Measurements from ENCODE around the gene NTSR1.

The NTSR1 gene

GRCh38 chr20:62727584-62728027 lies 19.0 kb downstream of the NTSR1 start:
- H3K36me3 ChIP-seq (ENCODE audit: control insufficient read depth, insufficient read depth, low read length), result no peaks in the 10 kb centered on the region
- peak overlapping the region; percentile 24 for H3K27ac ChIP-seq (ENCODE audit: low read depth, low read length)
- no peak overlapping the region for H3K9ac ChIP-seq (ENCODE audit: low read length)
- no peaks in the 10 kb centered on the region for H3K27me3 ChIP-seq (ENCODE audit: control insufficient read depth, insufficient read depth, low read length)
- peaks cover 43% of the 10 kb centered on the region for H3K4me1 ChIP-seq (ENCODE audit: control insufficient read depth, insufficient read depth, low read length)
- no peak overlapping the region for H3K4me3 ChIP-seq (ENCODE audit: low read length)

GRCh38 chr20:62728028-62728780 lies 19.6 kb downstream of the NTSR1 start:
- H3K9ac ChIP-seq (ENCODE audit: low read length), result no peak overlapping the region
- peaks cover 43% of the 10 kb centered on the region for H3K4me1 ChIP-seq (ENCODE audit: control insufficient read depth, insufficient read depth, low read length)
- H3K27ac ChIP-seq (ENCODE audit: low read depth, low read length), result peak overlapping the region; percentile 19
- no peak overlapping the region for H3K4me3 ChIP-seq (ENCODE audit: low read length)
- no peaks in the 10 kb centered on the region for H3K27me3 ChIP-seq (ENCODE audit: control insufficient read depth, insufficient read depth, low read length)
- no peaks in the 10 kb centered on the region for H3K36me3 ChIP-seq (ENCODE audit: control insufficient read depth, insufficient read depth, low read length)

GRCh38 chr20:62728781-62729300 lies 20.2 kb downstream of the NTSR1 start:
- Histone ChIP-seq H3K4me1 (ENCODE audit: control insufficient read depth, insufficient read depth, low read length) (peaks cover 44% of the 10 kb centered on the region), H3K36me3 (ENCODE audit: control insufficient read depth, insufficient read depth, low read length) (no peaks in the 10 kb centered on the region), H3K27me3 (ENCODE audit: control insufficient read depth, insufficient read depth, low read length) (no peaks in the 10 kb centered on the region), H3K27ac (ENCODE audit: low read depth, low read length) (no peak overlapping the region), H3K9ac (ENCODE audit: low read length) (no peak overlapping the region), H3K4me3 (ENCODE audit: low read length) (no peak overlapping the region)

DNA sequence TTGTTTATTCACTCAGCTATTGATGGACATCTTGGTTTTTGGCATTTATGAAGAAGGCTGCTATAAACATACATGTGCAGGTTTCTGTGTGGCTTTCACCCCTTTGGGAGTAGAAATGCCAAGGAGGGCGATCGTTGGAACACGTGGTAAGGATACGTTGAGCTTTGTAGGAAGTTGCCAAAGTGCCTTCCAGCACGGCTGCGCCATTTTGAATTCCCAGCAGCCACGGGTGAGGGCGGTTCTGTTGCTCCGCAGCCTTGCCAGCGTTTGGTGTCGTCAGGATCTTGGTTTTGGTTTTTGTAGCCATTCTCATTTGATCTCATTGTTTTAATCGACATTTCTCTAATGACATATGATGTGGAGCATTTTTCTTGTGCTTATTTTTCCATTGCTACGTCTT lies 21.8 kb downstream of the NTSR1 start:
- no peak overlapping the region for H3K9ac ChIP-seq (ENCODE audit: low read length)
- H3K4me3 ChIP-seq (ENCODE audit: low read length), result no peak overlapping the region
- peaks cover 28% of the 10 kb centered on the region for H3K4me1 ChIP-seq (ENCODE audit: control insufficient read depth, insufficient read depth, low read length)
- no peak overlapping the region for H3K27ac ChIP-seq (ENCODE audit: low read depth, low read length)
- no peaks in the 10 kb centered on the region for H3K27me3 ChIP-seq (ENCODE audit: control insufficient read depth, insufficient read depth, low read length)
- H3K36me3 ChIP-seq (ENCODE audit: control insufficient read depth, insufficient read depth, low read length), result no peaks in the 10 kb centered on the region

DNA sequence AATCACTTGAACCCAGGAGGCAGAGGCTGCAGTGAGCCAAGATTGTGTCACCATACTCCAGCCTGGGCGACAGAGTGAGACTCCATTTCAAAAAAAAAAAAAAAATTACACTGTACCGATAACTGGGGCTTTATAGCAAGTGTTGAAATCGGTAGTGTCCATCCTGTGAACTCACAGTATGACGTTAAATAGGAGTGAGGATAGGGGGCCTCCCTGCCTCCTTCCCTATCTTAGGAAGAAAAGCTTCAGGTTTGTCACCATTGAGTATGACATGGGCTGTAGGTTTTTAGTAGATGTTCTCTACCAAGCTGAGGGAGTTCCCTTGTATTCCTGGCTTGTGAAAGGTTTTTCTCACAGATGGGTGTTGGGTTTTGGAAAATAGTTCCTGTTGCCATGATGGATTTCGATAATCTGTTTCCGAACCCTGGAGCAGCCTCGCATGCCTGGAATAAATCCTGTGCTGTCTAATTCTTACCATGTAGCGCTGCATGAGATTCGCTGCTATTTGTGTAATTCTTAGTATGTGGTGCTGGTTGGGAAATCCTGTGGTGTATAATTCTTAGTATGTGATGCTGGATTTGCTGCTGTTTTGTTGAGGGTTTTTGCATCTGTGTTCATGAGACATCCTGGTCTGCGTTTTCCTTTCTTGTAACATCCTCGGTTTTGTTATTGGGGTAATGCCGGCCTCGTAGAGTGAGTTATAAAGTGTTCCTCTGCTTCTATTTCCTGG lies 23.6 kb downstream of the NTSR1 start:
- no peaks in the 10 kb centered on the region for H3K27me3 ChIP-seq (ENCODE audit: control insufficient read depth, insufficient read depth, low read length)
- peaks cover 15% of the 10 kb centered on the region for H3K4me1 ChIP-seq (ENCODE audit: control insufficient read depth, insufficient read depth, low read length)
- no peak overlapping the region for H3K4me3 ChIP-seq (ENCODE audit: low read length)
- no peak overlapping the region for H3K9ac ChIP-seq (ENCODE audit: low read length)
- H3K36me3 ChIP-seq (ENCODE audit: control insufficient read depth, insufficient read depth, low read length), result no peaks in the 10 kb centered on the region
- H3K27ac ChIP-seq (ENCODE audit: low read depth, low read length), result peak overlapping the region; percentile 70

- no peaks in the 10 kb centered on the region for H3K27me3 ChIP-seq (ENCODE audit: control insufficient read depth, insufficient read depth, low read length)
- H3K4me1 ChIP-seq (ENCODE audit: control insufficient read depth, insufficient read depth, low read length), result peaks cover 14% of the 10 kb centered on the region
- no peak overlapping the region for H3K4me3 ChIP-seq (ENCODE audit: low read length)
- H3K36me3 ChIP-seq (ENCODE audit: control insufficient read depth, insufficient read depth, low read length), result no peaks in the 10 kb centered on the region
- H3K27ac ChIP-seq (ENCODE audit: low read depth, low read length), result peak overlapping the region; percentile 70
- no peak overlapping the region for H3K9ac ChIP-seq (ENCODE audit: low read length)
Measured at GRCh38 chr20:62732842-62733525, 24.3 kb downstream of the NTSR1 start.

- Histone ChIP-seq H3K9ac (ENCODE audit: low read length) (no peak overlapping the region), H3K27ac (ENCODE audit: low read depth, low read length) (peak overlapping the region; percentile 70), H3K36me3 (ENCODE audit: control insufficient read depth, insufficient read depth, low read length) (no peaks in the 10 kb centered on the region), H3K4me1 (ENCODE audit: control insufficient read depth, insufficient read depth, low read length) (peaks cover 11% of the 10 kb centered on the region), H3K4me3 (ENCODE audit: low read length) (no peak overlapping the region), H3K27me3 (ENCODE audit: control insufficient read depth, insufficient read depth, low read length) (no peaks in the 10 kb centered on the region)
Measured at GRCh38 chr20:62733526-62733842, 24.8 kb downstream of the NTSR1 start.

- Histone ChIP-seq H3K27ac (ENCODE audit: low read depth, low read length) (peak overlapping the region; percentile 70), H3K36me3 (ENCODE audit: control insufficient read depth, insufficient read depth, low read length) (no peaks in the 10 kb centered on the region), H3K4me3 (ENCODE audit: low read length) (no peak overlapping the region), H3K9ac (ENCODE audit: low read length) (no peak overlapping the region), H3K27me3 (ENCODE audit: control insufficient read depth, insufficient read depth, low read length) (no peaks in the 10 kb centered on the region), H3K4me1 (ENCODE audit: control insufficient read depth, insufficient read depth, low read length) (peaks cover 9% of the 10 kb centered on the region)
Measured at GRCh38 chr20:62733891-62734290, 25.3 kb downstream of the NTSR1 start.

DNA sequence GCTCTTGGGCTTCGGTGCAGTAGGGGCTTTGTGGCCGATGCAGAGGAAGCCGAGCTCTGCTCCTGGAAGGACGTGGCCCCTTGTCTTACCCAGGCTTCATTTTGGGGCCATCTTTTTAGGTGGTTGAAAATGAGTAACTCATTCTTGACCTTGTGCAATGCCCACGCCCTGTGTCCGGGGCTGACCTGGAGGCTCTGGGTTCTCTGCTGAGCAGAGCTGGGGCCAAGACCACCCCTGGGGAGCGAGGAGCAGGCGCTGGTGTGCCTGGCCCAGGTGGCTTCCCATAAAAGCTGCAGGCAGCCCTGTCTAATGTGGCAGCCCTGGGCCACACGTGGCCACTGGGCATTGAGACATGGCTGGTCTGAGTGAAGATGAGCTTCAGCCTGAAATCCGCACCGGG lies 25.7 kb downstream of the NTSR1 start:
- H3K27me3 ChIP-seq (ENCODE audit: control insufficient read depth, insufficient read depth, low read length), result no peaks in the 10 kb centered on the region
- H3K36me3 ChIP-seq (ENCODE audit: control insufficient read depth, insufficient read depth, low read length), result no peaks in the 10 kb centered on the region
- H3K27ac ChIP-seq (ENCODE audit: low read depth, low read length), result no peak overlapping the region
- no peak overlapping the region for H3K4me3 ChIP-seq (ENCODE audit: low read length)
- H3K9ac ChIP-seq (ENCODE audit: low read length), result no peak overlapping the region
- peaks cover 9% of the 10 kb centered on the region for H3K4me1 ChIP-seq (ENCODE audit: control insufficient read depth, insufficient read depth, low read length)

DNA sequence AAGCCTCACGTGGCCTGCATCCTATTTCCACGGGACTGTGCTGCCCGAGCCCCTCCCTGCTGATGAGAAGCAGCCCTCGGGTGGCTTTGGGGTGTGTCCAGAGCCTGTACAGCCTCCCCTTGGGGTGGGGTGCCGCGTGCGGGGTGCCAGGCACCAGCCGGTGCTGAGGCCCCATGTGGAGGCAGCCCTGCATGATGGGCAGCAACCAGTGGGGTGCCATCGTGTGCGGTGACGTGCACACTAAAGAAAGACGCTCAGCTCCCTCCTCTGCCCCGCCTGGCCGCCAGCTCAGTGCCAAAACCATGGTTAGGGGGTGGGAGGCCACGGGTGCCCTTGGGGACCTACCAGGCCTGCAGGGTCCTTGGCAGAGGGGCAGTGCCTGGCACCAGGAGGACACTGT lies 26.2 kb downstream of the NTSR1 start:
- H3K27me3 ChIP-seq (ENCODE audit: control insufficient read depth, insufficient read depth, low read length), result no peaks in the 10 kb centered on the region
- H3K4me3 ChIP-seq (ENCODE audit: low read length), result no peak overlapping the region
- H3K27ac ChIP-seq (ENCODE audit: low read depth, low read length), result no peak overlapping the region
- H3K36me3 ChIP-seq (ENCODE audit: control insufficient read depth, insufficient read depth, low read length), result no peaks in the 10 kb centered on the region
- peaks cover 12% of the 10 kb centered on the region for H3K4me1 ChIP-seq (ENCODE audit: control insufficient read depth, insufficient read depth, low read length)
- no peak overlapping the region for H3K9ac ChIP-seq (ENCODE audit: low read length)

- no peak overlapping the region for H3K27ac ChIP-seq (ENCODE audit: low read depth, low read length)
- peaks cover 16% of the 10 kb centered on the region for H3K4me1 ChIP-seq (ENCODE audit: control insufficient read depth, insufficient read depth, low read length)
- H3K4me3 ChIP-seq (ENCODE audit: low read length), result no peak overlapping the region
- no peak overlapping the region for H3K9ac ChIP-seq (ENCODE audit: low read length)
- H3K36me3 ChIP-seq (ENCODE audit: control insufficient read depth, insufficient read depth, low read length), result no peaks in the 10 kb centered on the region
- H3K27me3 ChIP-seq (ENCODE audit: control insufficient read depth, insufficient read depth, low read length), result no peaks in the 10 kb centered on the region
Measured at GRCh38 chr20:62735331-62735821, 26.7 kb downstream of the NTSR1 start.

GRCh38 chr20:62736026-62736406 lies 27.4 kb downstream of the NTSR1 start:
- no peak overlapping the region for H3K9ac ChIP-seq (ENCODE audit: low read length)
- no peaks in the 10 kb centered on the region for H3K27me3 ChIP-seq (ENCODE audit: control insufficient read depth, insufficient read depth, low read length)
- no peak overlapping the region for H3K4me3 ChIP-seq (ENCODE audit: low read length)
- H3K36me3 ChIP-seq (ENCODE audit: control insufficient read depth, insufficient read depth, low read length), result no peaks in the 10 kb centered on the region
- H3K4me1 ChIP-seq (ENCODE audit: control insufficient read depth, insufficient read depth, low read length), result peaks cover 21% of the 10 kb centered on the region
- no peak overlapping the region for H3K27ac ChIP-seq (ENCODE audit: low read depth, low read length)
